Activated CD8-positive, alpha-beta memory T cell treated with anti-CD3 and anti-CD28 coated beads for 1 hour (primary cell): ENCODE measurements around the gene SLC9A2.

Source experiments
- DNase-seq, 2 donors: peaks; one replicate each; pipeline ENCODE4 v3.0.0-alpha.2; 2020; ENCODE audit warnings: low read depth in 1 of 2; ENCODE audit errors: extremely low read depth in 1 of 2

The SLC9A2 gene

GRCh38 chr2:102618452-102619413, 620 bp upstream of the SLC9A2 start:
- DNase-seq, result no peak

GRCh38 chr2:102620332-102620731, 979 bp downstream of the SLC9A2 start:
- no peak for DNase-seq

GRCh38 chr2:102621630-102622029, 2.3 kb downstream of the SLC9A2 start:
- DNase-seq, result no peak

- DNase-seq, result no peak
Measured at GRCh38 chr2:102622646-102623045, 3.3 kb downstream of the SLC9A2 start.

GRCh38 chr2:102630458-102630857, 11.1 kb downstream of the SLC9A2 start:
- DNase-seq, result no peak

GRCh38 chr2:102632380-102633175, 13.2 kb downstream of the SLC9A2 start:
- DNase-seq, result no peak

- no peak for DNase-seq
Measured at GRCh38 chr2:102634831-102635241, 15.5 kb downstream of the SLC9A2 start.

- no peak for DNase-seq
Measured at GRCh38 chr2:102635317-102635716, 16.0 kb downstream of the SLC9A2 start.

GRCh38 chr2:102636283-102636907, 17.0 kb downstream of the SLC9A2 start:
- no peak for DNase-seq

GRCh38 chr2:102637358-102637757, 18.0 kb downstream of the SLC9A2 start:
- no peak for DNase-seq

GRCh38 chr2:102639429-102639828, 20.1 kb downstream of the SLC9A2 start:
- no peak for DNase-seq

GRCh38 chr2:102652126-102652525, 32.8 kb downstream of the SLC9A2 start:
- no peak for DNase-seq

GRCh38 chr2:102657770-102658169, 38.4 kb downstream of the SLC9A2 start:
- no peak for DNase-seq

GRCh38 chr2:102660070-102660469, 40.7 kb downstream of the SLC9A2 start:
- DNase-seq, result no peak

GRCh38 chr2:102660574-102660973, 41.2 kb downstream of the SLC9A2 start:
- DNase-seq, result no peak

- DNase-seq, result no peak
Measured at GRCh38 chr2:102661846-102662245, 42.5 kb downstream of the SLC9A2 start.

- DNase-seq, result no peak
Measured at GRCh38 chr2:102662833-102663232, 43.5 kb downstream of the SLC9A2 start.

GRCh38 chr2:102663381-102663780, 44.0 kb downstream of the SLC9A2 start:
- DNase-seq, result no peak

- no peak for DNase-seq
Measured at GRCh38 chr2:102664471-102664909, 45.1 kb downstream of the SLC9A2 start.

- DNase-seq, result no peak
Measured at GRCh38 chr2:102667072-102667471, 47.7 kb downstream of the SLC9A2 start.

GRCh38 chr2:102668171-102668570, 48.8 kb downstream of the SLC9A2 start:
- DNase-seq, result no peak
